K562 (cell line): ENCODE measurements around the gene SRGAP3. TPM values are rescaled to one million over a fixed set of nuclear protein-coding genes. Genes with fewer than 3 reads are reported as not detected.

Experiments
- ATAC-seq: fragments of 200-7000 bp; cut with Tn5 transposase; 3 replicates; pipeline ENCODE4 v1.9.1; 2020; ENCODE audit warnings: moderate library complexity
- BruUV-seq: library from RNA; stranded (reverse); fragments of 400-500 nt; replicated peaks from 2 replicates; lab custom pipeline; 2021; lab: Mats Ljungman, UMichigan
- CTCF ChIA-PET: fragments of 300-600 bp; formaldehyde crosslinking; extraction: SDS; loops from one replicate; lab custom pipeline; 2021; ENCODE audit warnings: low intra/inter-chr PET ratio; lab: Yijun Ruan, JAX
- POLR2A ChIA-PET: fragments of 300-600, 350-650 bp; sonication (Branson Sonifier 250); formaldehyde crosslinking; extraction: SDS; loops from one replicate; lab custom pipeline; 2021; ENCODE audit warnings: antibody characterized with exemption, inconsistent platforms; lab: Yijun Ruan, JAX
- DNase-seq, 4 experiments: peaks; one replicate each; pipeline versions ENCODE4 v3.0.0 to v3.0.0-alpha.2; 2011 to 2018; ENCODE audit warnings: low spot score in 3 of 4, mixed read lengths in 3 of 4; ENCODE audit errors: extremely low read depth in 1 of 4
- FAIRE-seq: peaks from 2 replicates; lab custom pipeline; 2011; peaks lifted over from hg19 to GRCh38; lab: Jason Lieb, UNC
- H2AFZ ChIP-seq: 2 replicates; pipeline ENCODE4 v1.6.0; 2011; ENCODE audit warnings: low read depth, low read length, control low read depth, inconsistent platforms
- H3K27ac ChIP-seq: fragments of 200-600 bp; 3 replicates; pipeline ENCODE4 v1.8.0; 2011; ENCODE audit warnings: low read depth, mild to moderate bottlenecking, control low read depth, inconsistent platforms, low read length, moderate library complexity, mixed read lengths; ENCODE audit errors: extremely low read depth
- H3K27me3 ChIP-seq, 2 experiments: fragments of 300-600 bp in 1 of 2; 2 replicates in 1 of 2; 3 replicates in 1 of 2; pipeline versions ENCODE4 v1.6.0 to v1.8.0; 2011; ENCODE audit warnings: inconsistent platforms in 2 of 2, low read length in 2 of 2, mild to moderate bottlenecking in 1 of 2, mixed read lengths in 1 of 2, moderate library complexity in 1 of 2; ENCODE audit not compliant: control insufficient read depth in 2 of 2, insufficient read depth in 2 of 2
- H3K36me3 ChIP-seq: fragments of 300-600 bp; 3 replicates; pipeline ENCODE4 v1.8.0; 2011; ENCODE audit warnings: mild to moderate bottlenecking, low read length, inconsistent platforms; ENCODE audit not compliant: control insufficient read depth, insufficient read depth
- H3K4me1 ChIP-seq, 2 experiments: fragments of 200-600 bp in 1 of 2; replicated peaks in 1 of 2; 2 replicates in 1 of 2; 3 replicates in 1 of 2; pipeline versions ENCODE4 v1.5.1 to v1.8.0; 2011; ENCODE audit warnings: inconsistent platforms in 2 of 2, low read length in 2 of 2, mild to moderate bottlenecking in 1 of 2, mixed read lengths in 1 of 2, moderate library complexity in 1 of 2; ENCODE audit not compliant: control insufficient read depth in 2 of 2, insufficient read depth in 2 of 2
- H3K4me2 ChIP-seq: 2 replicates; pipeline ENCODE4 v1.6.1; 2011; ENCODE audit warnings: low read length, control low read depth, inconsistent platforms, mixed read lengths; ENCODE audit not compliant: insufficient read depth
- H3K4me3 ChIP-seq: fragments of 200-600 bp; sonication (generic), shearing (Covaris generic); 2 replicates; pipeline ENCODE4 v1.5.1; 2016; ENCODE audit warnings: control low read depth, inconsistent platforms
- H3K79me2 ChIP-seq: fragments of 200-600 bp; 3 replicates; pipeline ENCODE4 v1.8.0; 2011; ENCODE audit warnings: low read length, inconsistent platforms; ENCODE audit not compliant: control insufficient read depth, insufficient read depth
- H3K9ac ChIP-seq, 2 experiments: 2 replicates each; pipeline versions ENCODE4 v1.6.0 to v1.6.1; 2011; ENCODE audit warnings: low read depth in 2 of 2, low read length in 2 of 2, control low read depth in 1 of 2, inconsistent platforms in 1 of 2, mild to moderate bottlenecking in 1 of 2, mixed read lengths in 1 of 2; ENCODE audit not compliant: insufficient read depth in 1 of 2
- H3K9me1 ChIP-seq: one replicate; pipeline ENCODE4 v1.6.0; 2011; ENCODE audit warnings: inconsistent platforms, mild to moderate bottlenecking, low read length, moderate library complexity; ENCODE audit not compliant: control insufficient read depth, insufficient read depth
- H3K9me3 ChIP-seq: replicated peaks from 2 replicates; pipeline ENCODE4 v1.5.1; 2011; ENCODE audit warnings: low read depth, low read length, inconsistent platforms; ENCODE audit not compliant: control insufficient read depth, insufficient read depth
- H4K20me1 ChIP-seq: replicated peaks from 2 replicates; pipeline ENCODE4 v1.6.1; 2011; ENCODE audit warnings: low read length, inconsistent platforms, mixed read lengths; ENCODE audit not compliant: control insufficient read depth, insufficient read depth
- GABPA ChIP-seq: fragments of 200-800 bp; sonication (Bioruptor generic); conservative IDR thresholded peaks from 2 replicates; pipeline ENCODE4 v1.6.1; 2016; ENCODE audit warnings: low read depth, missing genetic modification characterization, missing compliant biosample characterization
- MECOM ChIP-seq: fragments of 250-450 bp; sonication (Bioruptor Pico); IDR thresholded peaks from 2 replicates; pipeline ENCODE4 v1.8.0; 2022; ENCODE audit warnings: inconsistent platforms
- MED1 ChIP-seq: sonication (generic); formaldehyde crosslinking; IDR thresholded peaks from 2 replicates; pipeline ENCODE4 v1.8.1; 2023; ENCODE audit warnings: missing genetic modification reagents, borderline replicate concordance
- MTF1 ChIP-seq: fragments of 250-450 bp; sonication (Bioruptor Pico); IDR thresholded peaks from 2 replicates; pipeline ENCODE4 v1.9.0; 2021; ENCODE audit warnings: moderate library complexity, mild to moderate bottlenecking, inconsistent platforms, borderline replicate concordance
- NCOA2 ChIP-seq, 2 experiments: fragments of 450-650 bp; IDR thresholded peaks; 2 replicates each; pipeline ENCODE4 v1.6.1; 2018; ENCODE audit warnings: mild to moderate bottlenecking in 2 of 2, moderate library complexity in 1 of 2; ENCODE audit not compliant: partially characterized antibody in 2 of 2
- PHB2 ChIP-seq: fragments of 450-650 bp; IDR thresholded peaks from 2 replicates; pipeline ENCODE4 v1.6.1; 2017; ENCODE audit warnings: low read depth
- POLR3A ChIP-seq: IDR thresholded peaks from 2 replicates; pipeline ENCODE4 v1.6.1; 2011; ENCODE audit warnings: borderline replicate concordance, mild to moderate bottlenecking, moderate library complexity; ENCODE audit not compliant: insufficient read length, insufficient read depth; ENCODE audit errors: extremely low read depth
- RBM34 ChIP-seq: fragments of 200-400 bp; formaldehyde crosslinking; IDR thresholded peaks from 2 replicates; pipeline ENCODE4 v1.6.1; 2018; ENCODE audit warnings: low read length, borderline replicate concordance; ENCODE audit not compliant: insufficient read depth
- SNRNP70 ChIP-seq: fragments of 200-400 bp; formaldehyde crosslinking; optimal IDR thresholded peaks from 2 replicates; pipeline ENCODE3; 2017; ENCODE audit warnings: low read depth, low read length
- ZNF124 ChIP-seq: sonication (generic); formaldehyde crosslinking; IDR thresholded peaks from 2 replicates; pipeline ENCODE4 v1.8.1; 2022; ENCODE audit warnings: missing genetic modification reagents
- ZNF696 ChIP-seq: fragments of 250-450 bp; sonication (Bioruptor Pico); conservative IDR thresholded peaks from 2 replicates; pipeline ENCODE4 v1.4.0; 2020; ENCODE audit warnings: mild to moderate bottlenecking, moderate library complexity
- ZNF780A ChIP-seq: fragments of 250-450 bp; sonication (Bioruptor Pico); IDR thresholded peaks from 2 replicates; pipeline ENCODE4 v1.5.0; 2021; ENCODE audit warnings: mild to moderate bottlenecking
- WGBS: fragments of 100-300 bp; shearing (Covaris generic); methylation state at CpG from one replicate; pipeline ENCODE4 v1.1.6; 2016; ENCODE audit warnings: low coverage, mixed read lengths; ENCODE audit not compliant: insufficient coverage; ENCODE audit errors: missing lambda C conversion rate; 5-methylcytosine and 5-hydroxymethylcytosine counted together
- in situ Hi-C: fragments of 300-500 bp; cut with MboI; formaldehyde crosslinking; loops from 4 replicates; pipeline ENCODE4 v1.15.0; 2018; ENCODE audit warnings: inconsistent platforms, mixed read lengths
- intact Hi-C: fragments of 100-400 bp; cut with micrococcal nuclease; formaldehyde crosslinking; loops from 2 replicates; pipeline ENCODE4 v1.14.2; 2022
- polyA plus RNA-seq, 8 experiments: library from polyadenylated mRNA; depleted of rRNA in 4 of 8; stranded (reverse) in 5 of 8; unstranded in 3 of 8; fragments of >200 nt; fragmentation: Nextera tagmentation in 2 of 8; fragmentation: Illumina TruSeq in 1 of 8; extraction: Ambion mirVana in 2 of 8; extraction: Trizol in 1 of 8; gene quantifications; 2 replicates each; pipeline versions ENCODE4 v1.2.1 to v1.2.3, GENCODE V29; 2011 to 2014; ENCODE audit warnings: inconsistent platforms in 1 of 8, missing spikeins in 1 of 8
- total RNA-seq, 7 experiments: library from RNA; depleted of rRNA in 6 of 7; stranded (reverse); fragments of >200 nt in 6 of 7; fragmentation: Illumina TruSeq in 2 of 7; extraction: Trizol in 2 of 7; gene quantifications; 2 replicates each; pipeline versions ENCODE4 v1.2.1 to v1.2.3, GENCODE V29; 2011 to 2021; ENCODE audit warnings: low replicate concordance in 1 of 7
- TF ChIP-seq, protein P1 (sequence below), 3 experiments: fragments of 200-800 bp in 1 of 3; fragments of 250-450 bp in 1 of 3; fragments of 450-650 bp in 1 of 3; sonication (Bioruptor Pico) in 1 of 3; sonication (Bioruptor generic) in 1 of 3; formaldehyde crosslinking in 1 of 3; IDR thresholded peaks; 2 replicates each; pipeline versions ENCODE4 v1.6.1 to v1.8.0; 2016 to 2022; ENCODE audit warnings: mild to moderate bottlenecking in 2 of 3, missing genetic modification characterization in 2 of 3, missing compliant biosample characterization in 1 of 3, moderate library complexity in 1 of 3
- TF ChIP-seq, protein P2 (sequence below): sonication (generic); formaldehyde crosslinking; IDR thresholded peaks from 2 replicates; pipeline ENCODE4 v1.8.0; 2022; ENCODE audit warnings: mild to moderate bottlenecking, missing genetic modification reagents

Gene SRGAP3
- total and polyA plus RNA-seq, 9 of the 15 experiments (the other 6 are each of a cell fraction or from before 2014, with no cell fraction given) = 0.11 to 0.85 (median 0.35) TPM; not detected in 2

DNA sequence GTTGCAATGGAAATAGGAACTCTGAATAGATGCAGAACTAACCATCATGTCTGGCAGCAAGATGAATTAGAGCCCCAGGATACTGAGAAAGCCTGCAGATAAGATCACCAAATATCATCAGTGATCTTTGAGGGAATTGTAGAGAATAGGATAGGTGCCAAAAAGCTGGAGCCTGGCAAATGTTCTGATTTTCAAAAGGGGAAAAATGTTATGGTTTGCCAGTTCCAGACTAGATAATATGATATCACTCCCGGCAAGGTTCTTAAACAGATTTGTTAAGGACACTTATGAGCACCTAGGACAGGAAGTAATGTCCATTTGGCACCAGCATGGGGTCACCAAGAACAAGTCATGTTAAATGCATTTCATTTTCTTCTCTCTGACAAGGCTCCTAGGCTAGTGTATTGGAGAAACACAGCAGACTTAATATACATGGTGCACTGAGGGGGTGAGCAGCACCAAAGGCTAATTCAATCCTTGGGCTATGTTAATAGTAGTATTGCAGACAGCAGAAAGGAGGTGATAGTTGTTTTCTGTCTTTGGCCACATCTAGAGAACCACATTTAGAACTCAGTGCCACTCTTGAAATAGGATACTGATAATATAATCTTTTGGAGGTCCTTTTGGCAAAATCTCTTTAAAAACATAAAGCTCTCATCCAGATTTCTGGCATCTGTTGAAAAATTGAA lies 4.8 kb downstream of the SRGAP3 start:
- Histone ChIP-seq H3K4me2 (no peak overlapping the region), H3K9me1 (no peaks in the 10 kb centered on the region), H3K4me1 (peaks cover 0 to 6% of the 10 kb centered on the region in 2 experiments; a peak in 3 of 5 replicates), H3K4me3 (no peak overlapping the region), H3K27me3 (peaks cover 35 to 49% of the 10 kb centered on the region in 2 experiments), H3K9me3 (no peaks in the 10 kb centered on the region), H3K79me2 (no peaks in the 10 kb centered on the region), H4K20me1 (no peaks in the 10 kb centered on the region), H3K27ac (no peak overlapping the region), H3K9ac (no peak overlapping the region), H2AFZ (no peak overlapping the region), H3K36me3 (no peaks in the 10 kb centered on the region)
- 0% methylated on average over 1 of the region's 1 CpG for WGBS
- intact Hi-C loops = no loop called here
- POLR2A ChIA-PET = no interaction called here
- in situ Hi-C loops = no loop called here
- no peak for DNase-seq
- CTCF ChIA-PET = no interaction called here
- no peak for FAIRE-seq
- BruUV-seq = no TSS peak
- ATAC-seq = no peak
- no peak for TF ChIP-seq POLR3A
- TF ChIP-seq PHB2 = no peak
- TF ChIP-seq, protein P1, sequence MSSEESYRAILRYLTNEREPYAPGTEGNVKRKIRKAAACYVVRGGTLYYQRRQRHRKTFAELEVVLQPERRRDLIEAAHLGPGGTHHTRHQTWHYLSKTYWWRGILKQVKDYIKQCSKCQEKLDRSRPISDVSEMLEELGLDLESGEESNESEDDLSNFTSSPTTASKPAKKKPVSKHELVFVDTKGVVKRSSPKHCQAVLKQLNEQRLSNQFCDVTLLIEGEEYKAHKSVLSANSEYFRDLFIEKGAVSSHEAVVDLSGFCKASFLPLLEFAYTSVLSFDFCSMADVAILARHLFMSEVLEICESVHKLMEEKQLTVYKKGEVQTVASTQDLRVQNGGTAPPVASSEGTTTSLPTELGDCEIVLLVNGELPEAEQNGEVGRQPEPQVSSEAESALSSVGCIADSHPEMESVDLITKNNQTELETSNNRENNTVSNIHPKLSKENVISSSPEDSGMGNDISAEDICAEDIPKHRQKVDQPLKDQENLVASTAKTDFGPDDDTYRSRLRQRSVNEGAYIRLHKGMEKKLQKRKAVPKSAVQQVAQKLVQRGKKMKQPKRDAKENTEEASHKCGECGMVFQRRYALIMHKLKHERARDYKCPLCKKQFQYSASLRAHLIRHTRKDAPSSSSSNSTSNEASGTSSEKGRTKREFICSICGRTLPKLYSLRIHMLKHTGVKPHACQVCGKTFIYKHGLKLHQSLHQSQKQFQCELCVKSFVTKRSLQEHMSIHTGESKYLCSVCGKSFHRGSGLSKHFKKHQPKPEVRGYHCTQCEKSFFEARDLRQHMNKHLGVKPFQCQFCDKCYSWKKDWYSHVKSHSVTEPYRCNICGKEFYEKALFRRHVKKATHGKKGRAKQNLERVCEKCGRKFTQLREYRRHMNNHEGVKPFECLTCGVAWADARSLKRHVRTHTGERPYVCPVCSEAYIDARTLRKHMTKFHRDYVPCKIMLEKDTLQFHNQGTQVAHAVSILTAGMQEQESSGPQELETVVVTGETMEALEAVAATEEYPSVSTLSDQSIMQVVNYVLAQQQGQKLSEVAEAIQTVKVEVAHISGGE (CRISPR knock-in tag; IDR thresholded peaks at IDR 0.05) = no peak
- TF ChIP-seq ZNF696 = no peak
- TF ChIP-seq MED1 (CRISPR knock-in tag) = no peak
- TF ChIP-seq SNRNP70 = no peak
- no peak for TF ChIP-seq RBM34
- TF ChIP-seq, protein P2, sequence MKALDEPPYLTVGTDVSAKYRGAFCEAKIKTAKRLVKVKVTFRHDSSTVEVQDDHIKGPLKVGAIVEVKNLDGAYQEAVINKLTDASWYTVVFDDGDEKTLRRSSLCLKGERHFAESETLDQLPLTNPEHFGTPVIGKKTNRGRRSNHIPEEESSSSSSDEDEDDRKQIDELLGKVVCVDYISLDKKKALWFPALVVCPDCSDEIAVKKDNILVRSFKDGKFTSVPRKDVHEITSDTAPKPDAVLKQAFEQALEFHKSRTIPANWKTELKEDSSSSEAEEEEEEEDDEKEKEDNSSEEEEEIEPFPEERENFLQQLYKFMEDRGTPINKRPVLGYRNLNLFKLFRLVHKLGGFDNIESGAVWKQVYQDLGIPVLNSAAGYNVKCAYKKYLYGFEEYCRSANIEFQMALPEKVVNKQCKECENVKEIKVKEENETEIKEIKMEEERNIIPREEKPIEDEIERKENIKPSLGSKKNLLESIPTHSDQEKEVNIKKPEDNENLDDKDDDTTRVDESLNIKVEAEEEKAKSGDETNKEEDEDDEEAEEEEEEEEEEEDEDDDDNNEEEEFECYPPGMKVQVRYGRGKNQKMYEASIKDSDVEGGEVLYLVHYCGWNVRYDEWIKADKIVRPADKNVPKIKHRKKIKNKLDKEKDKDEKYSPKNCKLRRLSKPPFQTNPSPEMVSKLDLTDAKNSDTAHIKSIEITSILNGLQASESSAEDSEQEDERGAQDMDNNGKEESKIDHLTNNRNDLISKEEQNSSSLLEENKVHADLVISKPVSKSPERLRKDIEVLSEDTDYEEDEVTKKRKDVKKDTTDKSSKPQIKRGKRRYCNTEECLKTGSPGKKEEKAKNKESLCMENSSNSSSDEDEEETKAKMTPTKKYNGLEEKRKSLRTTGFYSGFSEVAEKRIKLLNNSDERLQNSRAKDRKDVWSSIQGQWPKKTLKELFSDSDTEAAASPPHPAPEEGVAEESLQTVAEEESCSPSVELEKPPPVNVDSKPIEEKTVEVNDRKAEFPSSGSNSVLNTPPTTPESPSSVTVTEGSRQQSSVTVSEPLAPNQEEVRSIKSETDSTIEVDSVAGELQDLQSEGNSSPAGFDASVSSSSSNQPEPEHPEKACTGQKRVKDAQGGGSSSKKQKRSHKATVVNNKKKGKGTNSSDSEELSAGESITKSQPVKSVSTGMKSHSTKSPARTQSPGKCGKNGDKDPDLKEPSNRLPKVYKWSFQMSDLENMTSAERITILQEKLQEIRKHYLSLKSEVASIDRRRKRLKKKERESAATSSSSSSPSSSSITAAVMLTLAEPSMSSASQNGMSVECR (CRISPR knock-in tag) = no peak
- TF ChIP-seq GABPA = no peak
- no peak for TF ChIP-seq ZNF780A
- no peak for TF ChIP-seq MTF1
- TF ChIP-seq NCOA2 (IDR thresholded peaks at IDR 0.05; ENCODE audit: partially characterized antibody in 2 of 2) = no peak
- no peak for TF ChIP-seq MECOM (CRISPR knock-in tag)
- no peak for TF ChIP-seq ZNF124 (CRISPR knock-in tag)
